Naive thymus-derived CD8-positive, alpha-beta T cell (primary cell): ENCODE results near the gene CEBPZ. TPM values are rescaled to one million over a fixed set of nuclear protein-coding genes. Genes with fewer than 3 reads are reported as not detected.
"Not testable (repeated sequence)": the region's sequence is repeated elsewhere in the genome, so short reads cannot be mapped to it uniquely, and the experiment has no call there.

Experiments used
- ATAC-seq, 2 donors: fragments of 150-1000 bp; cut with Tn5 transposase in 1 of 2; sonication (Bioruptor Pico), chemical (Tn5 transposase) in 1 of 2; 1 replicate in 1 of 2; 2 replicates in 1 of 2; pipeline ENCODE4 v1.10.0; 2021; ENCODE audit warnings: mild to moderate bottlenecking in 2 of 2, moderate library complexity in 2 of 2
- POLR2A ChIA-PET: fragments of 350-600 bp; sonication (Branson Sonifier 250); formaldehyde crosslinking; loops from one replicate; lab custom pipeline; 2021; ENCODE audit warnings: antibody characterized with exemption; lab: Charles Lee
- DNase-seq, 10 donors: peaks; one replicate each; pipeline versions ENCODE4 v3.0.0 to v3.0.0-alpha.2; 2020 to 2022
- H3K27ac Mint-ChIP-seq, 10 donors: one replicate each; pipeline ENCODE4 v1.8.0; 2020 to 2022; ENCODE audit warnings: mild to moderate bottlenecking in 10 of 10, mixed read lengths in 10 of 10, moderate library complexity in 4 of 10, inconsistent platforms in 1 of 10
- H3K27me3 Mint-ChIP-seq, 5 donors: one replicate each; pipeline ENCODE4 v1.8.0; 2021 to 2022; ENCODE audit warnings: mixed read lengths in 5 of 5
- H3K36me3 Mint-ChIP-seq, 3 donors: one replicate each; pipeline ENCODE4 v1.8.0; 2020 to 2022; ENCODE audit warnings: mixed read lengths in 3 of 3, mild to moderate bottlenecking in 2 of 3, inconsistent platforms in 1 of 3
- H3K4me1 Mint-ChIP-seq, 4 donors: one replicate each; pipeline ENCODE4 v1.8.0; 2021 to 2022; ENCODE audit warnings: mixed read lengths in 4 of 4
- H3K4me3 Mint-ChIP-seq, 10 donors: one replicate each; pipeline ENCODE4 v1.8.0; 2020 to 2022; ENCODE audit warnings: mild to moderate bottlenecking in 10 of 10, mixed read lengths in 10 of 10, moderate library complexity in 6 of 10, inconsistent platforms in 1 of 10
- H3K9me3 Mint-ChIP-seq, 9 donors: one replicate each; pipeline ENCODE4 v1.8.0; 2020 to 2022; ENCODE audit warnings: mixed read lengths in 9 of 9, mild to moderate bottlenecking in 3 of 9, inconsistent platforms in 1 of 9, moderate library complexity in 1 of 9
- polyA plus RNA-seq, 3 donors: library from polyadenylated mRNA; unstranded; fragments of 300-500 nt; fragmentation: Illumina TruSeq; gene quantifications; one replicate each; pipeline ENCODE4 v1.2.3, GENCODE V29; 2021
- total RNA-seq, 8 experiments: library from RNA in 2 of 8; stranded (reverse) in 2 of 8; gene quantifications; one replicate each; pipeline ENCODE4 v1.2.3 and lab custom pipeline; 2021 to 2026

Gene CEBPZ
- total and polyA plus RNA-seq, 5 experiments from 2014 or later = 24.3 to 98.5 (median 37.8) TPM

GRCh38 chr2:37211939-37212338, 19.5 kb downstream of the CEBPZ start:
- Mint-ChIP-seq H3K4me3 (no peak overlapping the region), H3K36me3 (peaks cover 52 to 90% (median 68%) of the 10 kb centered on the region in 3 donors), H3K27me3 (no peaks in the 10 kb centered on the region), H3K9me3 (peaks cover 12 to 41% (median 25%) of the 10 kb centered on the region in 9 donors), H3K4me1 (peaks cover 2 to 26% (median 14%) of the 10 kb centered on the region in 4 donors), H3K27ac (peak overlapping the region in 4 of 10 donors; percentile 1 to 55 (median 18))
- POLR2A ChIA-PET = no interaction called here
- DNase-seq = no peak
- ATAC-seq = no peak

- no peak overlapping the region for H3K4me3 Mint-ChIP-seq
- ATAC-seq (no peak), DNase-seq (no peak)
- POLR2A ChIA-PET = no interaction called here
- no peaks in the 10 kb centered on the region for H3K27me3 Mint-ChIP-seq
- peaks cover 2 to 29% (median 14%) of the 10 kb centered on the region in 4 donors for H3K4me1 Mint-ChIP-seq
- peak overlapping the region in 1 of 10 donors; percentile 27 for H3K27ac Mint-ChIP-seq
- peaks cover 57 to 90% (median 69%) of the 10 kb centered on the region in 3 donors for H3K36me3 Mint-ChIP-seq
- peaks cover 17 to 48% (median 29%) of the 10 kb centered on the region in 9 donors for H3K9me3 Mint-ChIP-seq
These were observed 20.2 kb downstream of the CEBPZ start for GRCh38 chr2:37211212-37211611.

- POLR2A ChIA-PET = not testable (repeated sequence)
These were observed 24.6 kb downstream of the CEBPZ start for GRCh38 chr2:37206760-37207159.

GRCh38 chr2:37205689-37206341, 25.6 kb downstream of the CEBPZ start:
- Mint-ChIP-seq H3K9me3 (peaks cover 17 to 68% (median 35%) of the 10 kb centered on the region in 9 donors), H3K27me3 (no peaks in the 10 kb centered on the region), H3K4me1 (peaks cover 12 to 43% (median 21%) of the 10 kb centered on the region in 4 donors), H3K27ac (peak overlapping the region in 1 of 10 donors; percentile 62), H3K4me3 (no peak overlapping the region), H3K36me3 (peaks cover 69 to 93% (median 90%) of the 10 kb centered on the region in 3 donors)
- DNase-seq (no peak), ATAC-seq (no peak)
- POLR2A ChIA-PET = no interaction called here

More at GRCh38 chr2:37206760-37207159, 24.6 kb downstream of the CEBPZ start:
- Mint-ChIP-seq H3K4me3 (peak overlapping the region in 1 of 10 donors; percentile 11), H3K36me3 (peaks cover 77 to 93% (median 93%) of the 10 kb centered on the region in 3 donors), H3K4me1 (peaks cover 9 to 39% (median 20%) of the 10 kb centered on the region in 4 donors), H3K9me3 (peaks cover 17 to 71% (median 35%) of the 10 kb centered on the region in 9 donors)
- DNase-seq, H3K27me3 Mint-ChIP-seq, ATAC-seq, H3K27ac Mint-ChIP-seq: not testable (repeated sequence)

GRCh38 chr2:37205071-37205661, 26.2 kb downstream of the CEBPZ start:
- Mint-ChIP-seq H3K9me3 (peaks cover 17 to 62% (median 35%) of the 10 kb centered on the region in 9 donors), H3K27ac (peak overlapping the region in 4 of 10 donors; percentile 25 to 62 (median 56)), H3K36me3 (peaks cover 63 to 91% (median 87%) of the 10 kb centered on the region in 3 donors), H3K4me1 (peaks cover 12 to 39% (median 22%) of the 10 kb centered on the region in 4 donors)
- DNase-seq, ATAC-seq, H3K27me3 Mint-ChIP-seq, H3K4me3 Mint-ChIP-seq, POLR2A ChIA-PET: not testable (repeated sequence)

- ATAC-seq = no peak
- POLR2A ChIA-PET = no interaction called here
- no peaks in the 10 kb centered on the region for H3K27me3 Mint-ChIP-seq
These were observed 27.7 kb downstream of the CEBPZ start for GRCh38 chr2:37203708-37204107.

GRCh38 chr2:37201766-37202165, 29.6 kb downstream of the CEBPZ start:
- Mint-ChIP-seq H3K27me3 (no peaks in the 10 kb centered on the region), H3K9me3 (peaks cover 2 to 28% (median 14%) of the 10 kb centered on the region in 9 donors), H3K36me3 (peaks cover 29 to 59% (median 58%) of the 10 kb centered on the region in 3 donors), H3K27ac (peak overlapping the region in 9 of 10 donors; percentile 11 to 86 (median 46)), H3K4me3 (no peak overlapping the region), H3K4me1 (peaks cover 11 to 40% (median 37%) of the 10 kb centered on the region in 4 donors)
- ATAC-seq = peak; percentile 61 to 65
- DNase-seq = peak in 2 of 10 donors; percentile 10
- POLR2A ChIA-PET = interaction anchor here (1.4 kb wide), 1 partner anchor 30 kb away, joined by 3 read pairs; the partner anchor contains the start of genes CEBPZ and NDUFAF7

More at GRCh38 chr2:37203708-37204107, 27.7 kb downstream of the CEBPZ start:
- Mint-ChIP-seq H3K4me3 (no peak overlapping the region), H3K27ac (peak overlapping the region in 1 of 10 donors; percentile 8), H3K36me3 (peaks cover 48 to 79% (median 77%) of the 10 kb centered on the region in 3 donors), H3K4me1 (peaks cover 15 to 47% (median 31%) of the 10 kb centered on the region in 4 donors), H3K9me3 (peaks cover 17 to 47% (median 30%) of the 10 kb centered on the region in 9 donors)
- no peak for DNase-seq

- POLR2A ChIA-PET = interaction anchor here (1.4 kb wide), 1 partner anchor 30 kb away, joined by 3 read pairs; the partner anchor contains the start of genes CEBPZ and NDUFAF7
- peak overlapping the region in 7 of 10 donors; percentile 5 to 78 (median 31) for H3K27ac Mint-ChIP-seq
- no peak for ATAC-seq
- no peaks in the 10 kb centered on the region for H3K27me3 Mint-ChIP-seq
- H3K36me3 Mint-ChIP-seq = peaks cover 26 to 54% (median 52%) of the 10 kb centered on the region in 3 donors
- no peak overlapping the region for H3K4me3 Mint-ChIP-seq
- peaks cover 0 to 24% (median 10%) of the 10 kb centered on the region in 9 donors for H3K9me3 Mint-ChIP-seq
- peaks cover 15 to 43% (median 39%) of the 10 kb centered on the region in 4 donors for H3K4me1 Mint-ChIP-seq
- no peak for DNase-seq
These were observed 30.2 kb downstream of the CEBPZ start for GRCh38 chr2:37201208-37201607.

- no peaks in the 10 kb centered on the region for H3K27me3 Mint-ChIP-seq
- peaks cover 9 to 28% (median 27%) of the 10 kb centered on the region in 3 donors for H3K36me3 Mint-ChIP-seq
- POLR2A ChIA-PET = no interaction called here
- H3K9me3 Mint-ChIP-seq = peaks cover 0 to 6% (median 2%) of the 10 kb centered on the region in 9 donors
- H3K4me1 Mint-ChIP-seq = peaks cover 13 to 41% (median 32%) of the 10 kb centered on the region in 4 donors
- peak overlapping the region in 9 of 10 donors; percentile 18 to 71 (median 44) for H3K27ac Mint-ChIP-seq
- H3K4me3 Mint-ChIP-seq = peak overlapping the region in 1 of 10 donors; percentile 45
- no peak for DNase-seq
- ATAC-seq = no peak
These were observed 32.7 kb downstream of the CEBPZ start for GRCh38 chr2:37198681-37199065.

GRCh38 chr2:37196320-37197195, 34.8 kb downstream of the CEBPZ start, which contains the start of gene CEBPZOS:
Gene CEBPZOS, plus strand, starts transcription at chr2:37196496. Its CDS starts 3,209 bp downstream, at chr2:37199705.
- POLR2A ChIA-PET = interaction anchor here (0.6 to 3.4 kb wide), 8 partner anchors 27 to 476 kb away, joined by 3 to 17 read pairs (median 4); partner anchors contain the start of genes CEBPZ, EIF2AK2, NDUFAF7 and PRKD3
- Mint-ChIP-seq H3K4me1 (peaks cover 13 to 35% (median 26%) of the 10 kb centered on the region in 4 donors), H3K27me3 (no peaks in the 10 kb centered on the region), H3K36me3 (peaks cover 0 to 14% (median 13%) of the 10 kb centered on the region in 3 donors), H3K27ac (peak within 1 kb of the TSS; percentile 96 to 100 (median 98)), H3K9me3 (peaks cover 0 to 3% (median 0%) of the 10 kb centered on the region in 9 donors), H3K4me3 (peak within 1 kb of the TSS; percentile 92 to 100 (median 98))
- ATAC-seq (peak; percentile 90 to 95), DNase-seq (peak; percentile 87 to 96 (median 90))

GRCh38 chr2:37195862-37196319, 35.5 kb downstream of the CEBPZ start:
- not testable (repeated sequence) for H3K27me3 Mint-ChIP-seq, H3K36me3 Mint-ChIP-seq, DNase-seq, ATAC-seq, H3K9me3 Mint-ChIP-seq
- POLR2A ChIA-PET = interaction anchor here (1.1 to 3.4 kb wide), 2 partner anchors 36 to 477 kb away, joined by 4 to 17 read pairs; partner anchors contain the start of genes CEBPZ and NDUFAF7
- H3K27ac Mint-ChIP-seq = peak overlapping the region; percentile 96 to 100 (median 98)
- H3K4me1 Mint-ChIP-seq = peaks cover 13 to 29% (median 24%) of the 10 kb centered on the region in 4 donors
- H3K4me3 Mint-ChIP-seq = peak overlapping the region; percentile 92 to 100 (median 98)
